ENCODE data around the gene FBRS.

The FBRS gene

DNA sequence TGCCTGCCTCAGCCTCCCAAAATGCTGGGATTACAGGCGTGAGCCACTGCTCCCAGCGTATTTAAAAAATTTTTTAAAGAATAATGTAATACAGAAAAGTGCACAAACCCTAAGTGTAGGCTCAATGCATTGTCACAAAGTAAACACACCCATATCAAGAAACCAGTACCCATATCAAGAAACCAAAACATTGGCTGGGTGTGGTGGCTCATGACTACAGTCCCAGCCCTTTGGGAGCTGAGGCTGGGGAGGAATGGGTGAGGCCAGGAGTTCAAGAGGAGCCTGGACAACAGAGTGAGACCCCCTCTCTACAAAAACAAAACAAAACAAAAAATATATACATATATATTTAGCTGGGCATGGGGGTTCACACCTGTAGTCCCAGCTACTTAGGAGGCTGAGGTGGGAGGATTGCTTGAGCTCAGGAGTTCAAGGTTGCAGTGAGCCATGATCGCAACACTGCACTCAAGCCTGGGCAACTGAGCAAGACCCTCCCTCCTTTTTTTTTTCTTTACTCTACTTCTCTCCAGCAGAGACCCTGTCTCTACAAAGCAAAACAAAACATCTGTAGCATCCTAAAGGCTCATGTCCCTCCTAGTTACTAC, 16.8 kb upstream of the FBRS start:
- Histone ChIP-seq H3K4me2 (ENCODE audit: low read depth, low read length, poor library complexity, severe bottlenecking) (no peak overlapping the region), H4K20me1 (ENCODE audit: low read depth, low read length) (no peaks in the 10 kb centered on the region), H3F3A (ENCODE audit: insufficient read depth) (no peaks in the 10 kb centered on the region), H2AFZ (ENCODE audit: low read depth, low read length, severe bottlenecking) (no peak overlapping the region), H3K27me3 (ENCODE audit: low read length) (no peaks in the 10 kb centered on the region), H3K4me3 (ENCODE audit: insufficient read depth, low read length, poor library complexity, severe bottlenecking) (no peak overlapping the region), H3K27ac (ENCODE audit: low read depth, low read length) (no peak overlapping the region), H3K9me2 (replicated peaks; ENCODE audit: insufficient read depth, low read length) (no peaks in the 10 kb centered on the region), H3K9ac (ENCODE audit: low read length) (no peak overlapping the region), H3K9me3 (ENCODE audit: insufficient read depth, low read length) (no peaks in the 10 kb centered on the region), H3K36me3 (ENCODE audit: low read length) (no peaks in the 10 kb centered on the region), H3K79me2 (ENCODE audit: insufficient read depth, low read length) (no peaks in the 10 kb centered on the region)
- TF ChIP-seq, protein P1, sequence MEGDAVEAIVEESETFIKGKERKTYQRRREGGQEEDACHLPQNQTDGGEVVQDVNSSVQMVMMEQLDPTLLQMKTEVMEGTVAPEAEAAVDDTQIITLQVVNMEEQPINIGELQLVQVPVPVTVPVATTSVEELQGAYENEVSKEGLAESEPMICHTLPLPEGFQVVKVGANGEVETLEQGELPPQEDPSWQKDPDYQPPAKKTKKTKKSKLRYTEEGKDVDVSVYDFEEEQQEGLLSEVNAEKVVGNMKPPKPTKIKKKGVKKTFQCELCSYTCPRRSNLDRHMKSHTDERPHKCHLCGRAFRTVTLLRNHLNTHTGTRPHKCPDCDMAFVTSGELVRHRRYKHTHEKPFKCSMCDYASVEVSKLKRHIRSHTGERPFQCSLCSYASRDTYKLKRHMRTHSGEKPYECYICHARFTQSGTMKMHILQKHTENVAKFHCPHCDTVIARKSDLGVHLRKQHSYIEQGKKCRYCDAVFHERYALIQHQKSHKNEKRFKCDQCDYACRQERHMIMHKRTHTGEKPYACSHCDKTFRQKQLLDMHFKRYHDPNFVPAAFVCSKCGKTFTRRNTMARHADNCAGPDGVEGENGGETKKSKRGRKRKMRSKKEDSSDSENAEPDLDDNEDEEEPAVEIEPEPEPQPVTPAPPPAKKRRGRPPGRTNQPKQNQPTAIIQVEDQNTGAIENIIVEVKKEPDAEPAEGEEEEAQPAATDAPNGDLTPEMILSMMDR (IDR thresholded peaks at IDR 0.05; ENCODE audit: insufficient read depth, low read length, poor library complexity, severe bottlenecking), result no peak
- TF ChIP-seq EZH2phosphoT487 (conservative IDR thresholded peaks at IDR 0.05; ENCODE audit: low read length), result no peak

GRCh38 chr16:30644334-30644830, 13.8 kb upstream of the FBRS start:
- no peaks in the 10 kb centered on the region for H3K36me3 ChIP-seq (ENCODE audit: low read length)
- H2AFZ ChIP-seq (ENCODE audit: low read depth, low read length, severe bottlenecking), result no peak overlapping the region
- H3K27ac ChIP-seq (ENCODE audit: low read depth, low read length), result no peak overlapping the region
- TF ChIP-seq, protein P1 (IDR thresholded peaks at IDR 0.05; ENCODE audit: insufficient read depth, low read length, poor library complexity, severe bottlenecking), result no peak
- TF ChIP-seq EZH2phosphoT487 (conservative IDR thresholded peaks at IDR 0.05; ENCODE audit: low read length), result no peak
- no peaks in the 10 kb centered on the region for H3F3A ChIP-seq (ENCODE audit: insufficient read depth)
- no peak overlapping the region for H3K4me3 ChIP-seq (ENCODE audit: insufficient read depth, low read length, poor library complexity, severe bottlenecking)
- H3K9ac ChIP-seq (ENCODE audit: low read length), result no peak overlapping the region
- H3K9me3 ChIP-seq (ENCODE audit: insufficient read depth, low read length), result no peaks in the 10 kb centered on the region
- no peak overlapping the region for H3K4me2 ChIP-seq (ENCODE audit: low read depth, low read length, poor library complexity, severe bottlenecking)
- H4K20me1 ChIP-seq (ENCODE audit: low read depth, low read length), result no peaks in the 10 kb centered on the region
- H3K9me2 ChIP-seq (replicated peaks; ENCODE audit: insufficient read depth, low read length), result no peaks in the 10 kb centered on the region
- no peaks in the 10 kb centered on the region for H3K79me2 ChIP-seq (ENCODE audit: insufficient read depth, low read length)
- H3K27me3 ChIP-seq (ENCODE audit: low read length), result no peaks in the 10 kb centered on the region

DNA sequence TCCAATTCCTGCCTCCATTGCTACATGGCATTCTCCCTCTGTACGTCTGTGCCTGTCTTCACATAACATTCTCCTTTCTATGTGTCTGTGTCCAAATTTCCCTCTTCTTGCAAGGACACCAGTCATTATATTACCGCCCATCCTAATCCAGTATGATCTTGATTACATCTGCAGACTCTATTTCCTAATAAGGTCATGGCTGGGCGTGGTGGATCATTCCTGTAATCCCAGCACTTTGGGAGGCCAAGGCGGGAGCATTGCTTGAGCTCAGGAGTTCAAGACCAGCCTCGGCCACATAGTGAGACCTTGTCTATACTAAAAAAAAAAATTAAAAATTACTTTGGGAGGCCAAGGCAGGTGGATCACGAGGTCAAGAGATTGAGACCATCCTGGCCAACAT, 12.5 kb upstream of the FBRS start:
- Histone ChIP-seq H3K9ac (ENCODE audit: low read length) (no peak overlapping the region), H3K9me2 (replicated peaks; ENCODE audit: insufficient read depth, low read length) (no peaks in the 10 kb centered on the region), H2AFZ (ENCODE audit: low read depth, low read length, severe bottlenecking) (no peak overlapping the region), H3K79me2 (ENCODE audit: insufficient read depth, low read length) (no peaks in the 10 kb centered on the region), H4K20me1 (ENCODE audit: low read depth, low read length) (no peaks in the 10 kb centered on the region), H3K27me3 (ENCODE audit: low read length) (no peaks in the 10 kb centered on the region), H3K27ac (ENCODE audit: low read depth, low read length) (no peak overlapping the region), H3K9me3 (ENCODE audit: insufficient read depth, low read length) (no peaks in the 10 kb centered on the region), H3K4me2 (ENCODE audit: low read depth, low read length, poor library complexity, severe bottlenecking) (no peak overlapping the region), H3K4me3 (ENCODE audit: insufficient read depth, low read length, poor library complexity, severe bottlenecking) (no peak overlapping the region), H3F3A (ENCODE audit: insufficient read depth) (no peaks in the 10 kb centered on the region), H3K36me3 (ENCODE audit: low read length) (no peaks in the 10 kb centered on the region)
- TF ChIP-seq EZH2phosphoT487 (conservative IDR thresholded peaks at IDR 0.05; ENCODE audit: low read length), result no peak
- TF ChIP-seq, protein P1 (IDR thresholded peaks at IDR 0.05; ENCODE audit: insufficient read depth, low read length, poor library complexity, severe bottlenecking), result no peak
